ENCODE measurements around the gene ADCY4. TPM values are rescaled to one million over a fixed set of nuclear protein-coding genes. Genes with fewer than 3 reads are reported as not detected.

The ADCY4 gene
- total RNA-seq, 1 donor from 2014 or later = 42.7 TPM

- Histone ChIP-seq H3K9me3 (no peaks in the 10 kb centered on the region), H3K36me3 (peaks cover 16% of the 10 kb centered on the region), H3K27ac (peak overlapping the region; percentile 84), H3K4me3 (no peak overlapping the region), H3K27me3 (ENCODE audit: low read depth) (peaks cover under 1% of the 10 kb centered on the region), H3K4me1 (peaks cover 27% of the 10 kb centered on the region)
- ATAC-seq (no peak), DNase-seq (no peak)
- TF ChIP-seq CTCF (IDR thresholded peaks at IDR 0.05) = no peak
- intact Hi-C loops (cut with DNase I) = no loop called here
Measured at GRCh38 chr14:24340606-24341005, 5.7 kb upstream of the ADCY4 start.

GRCh38 chr14:24339284-24340151, 4.6 kb upstream of the ADCY4 start, which contains the start of gene RIPK3:
Gene RIPK3 (minus strand): TSS chr14:24339991. CDS start chr14:24339826, 165 bp downstream.
- Histone ChIP-seq H3K4me1 (peaks cover 37% of the 10 kb centered on the region), H3K4me3 (peak within 1 kb of the TSS; percentile 69), H3K9me3 (no peaks in the 10 kb centered on the region), H3K27me3 (ENCODE audit: low read depth) (peaks cover 12% of the 10 kb centered on the region), H3K27ac (peak within 1 kb of the TSS; percentile 84), H3K36me3 (peaks cover 16% of the 10 kb centered on the region)
- ATAC-seq (peak; percentile 87 to 92), DNase-seq (peak; percentile 87)
- intact Hi-C loops (cut with DNase I) = no loop called here
- no peak for TF ChIP-seq CTCF (IDR thresholded peaks at IDR 0.05)

- intact Hi-C loops (cut with DNase I) = no loop called here
- H3K4me3 ChIP-seq = peak overlapping the region; percentile 69
- H3K27ac ChIP-seq = peak overlapping the region; percentile 84
- DNase-seq (no peak), ATAC-seq (no peak)
- H3K4me1 ChIP-seq = peaks cover 44% of the 10 kb centered on the region
- peaks cover 16% of the 10 kb centered on the region for H3K36me3 ChIP-seq
- no peaks in the 10 kb centered on the region for H3K9me3 ChIP-seq
- peaks cover 15% of the 10 kb centered on the region for H3K27me3 ChIP-seq (ENCODE audit: low read depth)
- TF ChIP-seq CTCF (IDR thresholded peaks at IDR 0.05) = no peak
Measured at GRCh38 chr14:24338843-24339242, 4.0 kb upstream of the ADCY4 start.

- intact Hi-C loops (cut with DNase I) = no loop called here
- Histone ChIP-seq H3K4me3 (no peak overlapping the region), H3K36me3 (peaks cover 16% of the 10 kb centered on the region), H3K4me1 (peaks cover 54% of the 10 kb centered on the region), H3K27ac (no peak overlapping the region), H3K9me3 (no peaks in the 10 kb centered on the region), H3K27me3 (ENCODE audit: low read depth) (peaks cover 15% of the 10 kb centered on the region)
- ATAC-seq (no peak), DNase-seq (no peak)
- no peak for TF ChIP-seq CTCF (IDR thresholded peaks at IDR 0.05)
Measured at GRCh38 chr14:24337824-24338175, 2.9 kb upstream of the ADCY4 start.

GRCh38 chr14:24337144-24337823, 2.4 kb upstream of the ADCY4 start:
- no peaks in the 10 kb centered on the region for H3K9me3 ChIP-seq
- no peak for DNase-seq
- H3K27ac ChIP-seq = no peak overlapping the region
- H3K27me3 ChIP-seq (ENCODE audit: low read depth) = peaks cover 15% of the 10 kb centered on the region
- H3K4me1 ChIP-seq = peaks cover 59% of the 10 kb centered on the region
- intact Hi-C loops (cut with DNase I) = no loop called here
- ATAC-seq = no peak
- no peak for TF ChIP-seq CTCF (IDR thresholded peaks at IDR 0.05)
- H3K36me3 ChIP-seq = peaks cover 16% of the 10 kb centered on the region
- no peak overlapping the region for H3K4me3 ChIP-seq
